DMS114 treated with DMSO at 0.1 percent for 48 hours (cell line): ENCODE measurements around the gene CDSN.

Experiments used
- DNase-seq: peaks from one replicate; lab custom pipeline; 2025; ENCODE audit not compliant: unreplicated experiment; lab: John Stamatoyannopoulos, UW

The CDSN gene

DNA sequence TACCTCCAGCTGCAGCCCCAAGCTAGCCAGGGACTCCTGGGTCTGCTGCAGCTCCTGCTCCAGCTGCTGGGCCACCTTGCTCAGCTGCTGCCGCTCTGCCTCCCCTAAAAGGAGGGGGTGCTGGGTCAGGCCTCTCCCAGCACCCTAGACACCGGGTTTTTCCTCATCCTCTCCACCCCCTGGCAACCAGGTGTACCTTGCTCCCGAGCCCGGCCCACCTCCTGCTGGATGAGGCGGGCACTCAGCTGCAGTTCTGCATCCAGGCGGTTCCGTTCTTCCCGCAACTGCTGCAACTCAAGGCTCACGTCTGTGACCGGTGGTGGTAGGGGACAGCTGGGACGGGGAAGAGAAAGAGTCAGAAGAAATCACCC is 24.7 kb upstream of the CDSN start:
- no peak for DNase-seq

DNA sequence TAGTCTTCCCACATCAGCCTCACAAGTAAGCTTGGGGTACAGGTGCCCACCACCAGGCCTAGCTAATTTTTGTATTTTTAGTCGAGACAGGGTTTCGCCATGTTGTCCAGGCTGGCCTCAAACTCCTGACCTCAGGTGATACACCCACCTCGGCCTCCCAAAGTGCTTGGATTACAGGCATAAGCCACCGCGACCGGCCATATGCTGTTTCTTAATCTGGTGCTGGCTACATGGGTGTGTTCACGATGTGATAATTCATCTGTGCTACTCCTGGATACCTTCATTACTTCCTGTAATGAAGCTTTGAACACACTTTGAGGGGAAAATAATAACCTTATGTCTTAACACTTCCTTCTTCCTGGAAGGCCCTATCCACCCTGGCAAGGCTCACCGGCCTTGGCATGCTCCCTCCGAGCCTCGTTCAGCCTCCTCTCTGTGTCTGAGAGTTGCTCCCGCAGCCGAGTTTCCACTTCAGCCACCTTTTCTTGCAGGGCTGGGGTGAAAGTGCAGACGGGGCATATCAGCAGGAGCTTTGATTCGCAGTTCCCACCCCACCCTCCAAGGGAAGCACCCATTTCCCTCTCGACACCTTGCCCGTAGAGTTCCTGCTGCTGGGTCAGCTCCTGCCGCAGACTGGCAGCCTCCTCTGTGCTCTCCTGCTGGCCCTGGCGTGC is 24.2 kb upstream of the CDSN start:
- DNase-seq = no peak

DNA sequence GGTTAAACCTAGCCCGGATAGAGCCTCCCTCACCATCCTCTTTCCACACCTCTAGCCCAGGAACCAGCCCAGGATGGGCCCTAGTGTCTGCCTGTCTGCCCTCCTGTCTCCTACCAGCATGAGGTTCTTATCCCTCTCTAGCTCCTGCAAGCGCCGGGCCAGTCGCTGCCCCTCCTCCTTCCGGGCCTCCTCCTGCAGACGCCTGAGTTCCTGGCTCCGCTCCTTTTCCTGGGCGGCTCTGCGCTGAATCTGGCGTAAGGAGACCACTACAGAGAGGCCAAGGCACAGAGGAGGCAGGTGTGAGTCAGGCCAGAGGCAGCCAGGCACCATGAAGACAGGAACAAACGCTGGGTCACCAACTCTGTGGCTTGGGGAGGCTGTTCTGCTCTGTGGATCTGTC is 22.9 kb upstream of the CDSN start:
- DNase-seq = no peak

DNA sequence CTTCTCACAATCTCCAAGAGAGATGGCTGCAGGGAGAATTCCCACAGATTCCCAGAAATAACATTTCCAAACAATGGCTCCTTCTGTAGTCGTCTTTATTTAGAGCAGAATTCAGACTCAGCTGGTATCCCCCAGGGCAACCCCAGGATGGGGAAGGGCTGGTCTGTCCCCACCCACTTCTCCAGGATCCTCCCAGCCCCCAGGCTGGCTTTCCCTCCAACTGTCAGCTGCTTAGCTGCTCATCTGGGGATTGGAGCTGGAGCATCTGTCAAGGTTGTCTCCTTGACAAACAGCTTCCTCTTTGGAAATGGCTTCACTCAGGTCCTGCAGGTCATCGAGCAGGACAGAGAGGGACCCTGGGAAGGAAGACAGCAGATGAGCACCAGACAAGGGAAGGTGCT is 22.1 kb upstream of the CDSN start:
- no peak for DNase-seq

DNA sequence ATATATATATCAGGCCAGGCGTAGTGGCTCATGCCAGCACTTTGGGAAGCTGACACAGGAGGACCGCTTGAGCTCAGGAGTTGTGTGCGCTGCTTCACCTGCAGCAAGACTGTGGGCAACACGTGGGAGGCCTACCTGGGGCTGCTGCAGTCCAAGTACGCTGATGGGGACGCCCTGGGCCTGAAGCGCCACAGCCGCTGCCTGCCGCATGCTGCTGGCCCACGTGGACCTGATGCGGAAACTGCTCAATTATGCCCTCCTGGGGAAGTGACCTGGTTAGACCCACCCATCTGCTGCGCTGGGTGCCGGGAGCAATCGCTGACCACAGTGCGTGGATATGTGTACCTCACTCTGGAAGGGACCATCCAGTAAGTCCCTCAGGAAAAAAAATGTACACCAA is 20.4 kb upstream of the CDSN start:
- no peak for DNase-seq

DNA sequence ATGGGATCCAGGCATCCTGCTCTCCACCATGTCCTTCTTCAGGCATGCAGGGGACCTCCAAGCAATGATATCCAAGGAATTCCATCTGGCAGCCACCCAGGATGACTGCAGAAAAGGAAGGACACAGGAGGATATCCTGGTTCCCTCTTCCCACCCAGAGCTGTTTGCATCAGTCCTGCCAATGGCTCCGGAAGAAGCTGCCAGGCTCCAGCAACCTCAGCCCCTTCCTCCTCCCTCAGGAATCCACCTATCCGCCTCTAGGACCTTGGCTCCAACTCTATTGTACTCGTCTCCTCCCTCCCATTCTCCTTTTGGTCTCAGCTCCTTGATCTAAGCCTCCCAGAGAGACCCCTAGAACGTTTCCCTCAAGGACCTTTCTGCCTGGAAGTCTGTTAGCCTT is 19.4 kb upstream of the CDSN start:
- DNase-seq = no peak

DNA sequence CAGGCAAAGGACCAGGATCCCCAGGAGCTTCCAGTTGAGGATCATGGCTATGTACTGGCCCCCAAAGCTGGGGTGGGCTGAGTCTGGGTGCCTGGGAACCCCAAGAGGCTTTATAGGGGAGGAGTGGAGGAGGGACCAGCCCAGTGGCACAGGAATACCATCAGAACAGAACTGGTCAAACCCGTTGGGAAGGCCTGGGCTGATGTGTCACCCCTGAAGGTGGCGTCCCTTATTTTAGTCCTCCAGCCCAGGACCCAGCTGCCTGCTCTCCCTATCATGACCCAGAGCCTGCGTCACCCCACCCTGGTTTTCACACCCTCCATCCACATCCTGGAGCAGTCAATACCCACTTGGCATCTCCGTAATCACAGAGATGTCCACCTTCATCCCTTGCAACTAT is 18.7 kb upstream of the CDSN start, which contains the start of gene PSORS1C2:
Gene PSORS1C2, minus strand, starts transcription at position 85 of the 400 bp plus-strand sequence. Its CDS starts 40 bp downstream, at position 45.
- DNase-seq = no peak

DNA sequence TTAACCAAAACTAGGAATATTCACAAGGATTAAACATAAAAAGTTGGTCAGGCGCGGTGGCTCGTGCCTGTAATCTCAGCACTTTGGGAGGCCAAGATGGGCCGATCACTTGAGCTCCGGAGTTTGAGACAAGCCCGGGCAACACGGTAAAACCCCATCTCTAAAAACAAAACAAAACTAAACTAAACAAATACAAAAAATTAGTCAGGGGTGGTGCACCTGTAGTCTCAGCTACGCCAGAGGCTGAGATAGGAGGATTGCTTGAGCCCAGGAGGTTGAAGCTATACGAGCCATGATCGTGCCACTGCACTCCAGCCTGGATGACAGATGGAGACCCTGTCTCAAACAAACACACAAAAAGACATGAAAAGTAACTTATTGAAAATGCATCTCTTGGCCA is 15.5 kb upstream of the CDSN start:
- no peak for DNase-seq

DNA sequence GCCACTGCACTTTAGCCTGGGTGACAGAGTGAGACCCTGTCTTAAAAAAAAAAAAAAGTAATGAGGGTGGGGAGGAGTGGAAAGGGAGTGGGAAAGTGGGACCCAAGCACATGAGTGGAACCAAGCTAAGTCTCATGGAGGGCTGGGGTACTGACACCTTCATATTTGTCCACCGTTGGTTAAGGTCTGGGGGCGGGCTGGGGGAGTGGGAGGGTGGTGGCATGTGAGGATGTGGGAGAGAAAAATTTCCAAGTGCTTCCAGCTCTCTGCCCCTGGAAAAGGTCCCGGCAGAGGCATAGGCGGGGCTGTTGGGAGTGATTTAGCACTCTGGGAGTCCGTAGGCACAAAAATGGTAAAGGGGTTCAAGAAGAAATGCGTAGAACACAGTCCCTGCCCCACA is 12.6 kb upstream of the CDSN start:
- DNase-seq = no peak

DNA sequence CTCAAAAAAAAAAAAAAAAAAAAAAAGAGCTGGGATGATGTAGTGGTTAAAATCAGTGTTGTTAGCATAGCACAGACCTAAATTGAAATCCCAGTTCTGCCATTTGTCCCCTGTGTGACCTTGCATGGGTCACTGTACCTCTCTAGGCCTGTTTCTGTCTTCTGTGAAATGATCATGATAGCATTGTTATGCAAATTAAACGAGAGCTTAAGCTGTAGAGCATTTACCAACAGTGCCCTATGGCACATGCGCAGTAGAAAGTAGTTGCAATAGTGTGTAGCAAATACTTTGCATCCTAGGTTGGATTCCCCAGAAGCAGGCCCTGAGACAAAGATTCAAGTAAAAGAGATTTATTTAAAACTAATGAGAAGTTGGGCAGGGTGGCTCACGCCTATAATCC is 11.3 kb upstream of the CDSN start:
- no peak for DNase-seq

DNA sequence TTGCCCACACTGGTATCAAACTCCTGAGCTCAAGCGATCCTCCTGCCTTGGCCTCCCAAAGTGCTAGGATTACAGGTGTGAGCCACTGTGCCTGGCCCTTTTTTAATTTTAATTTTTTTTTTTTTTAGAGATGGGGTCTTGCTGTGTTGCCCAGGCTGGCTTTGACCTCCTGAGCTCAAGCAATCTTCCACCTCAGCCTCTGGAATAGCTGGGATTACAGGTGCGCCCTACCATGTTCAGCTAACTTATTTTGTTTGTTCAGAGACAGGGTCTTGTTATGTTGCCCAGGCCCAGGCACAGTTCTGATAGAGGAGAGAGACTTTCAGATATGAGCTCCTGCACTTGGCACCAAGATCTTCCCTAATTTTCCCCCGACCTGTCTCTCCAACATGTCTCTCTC is 10.5 kb upstream of the CDSN start:
- DNase-seq = no peak

DNA sequence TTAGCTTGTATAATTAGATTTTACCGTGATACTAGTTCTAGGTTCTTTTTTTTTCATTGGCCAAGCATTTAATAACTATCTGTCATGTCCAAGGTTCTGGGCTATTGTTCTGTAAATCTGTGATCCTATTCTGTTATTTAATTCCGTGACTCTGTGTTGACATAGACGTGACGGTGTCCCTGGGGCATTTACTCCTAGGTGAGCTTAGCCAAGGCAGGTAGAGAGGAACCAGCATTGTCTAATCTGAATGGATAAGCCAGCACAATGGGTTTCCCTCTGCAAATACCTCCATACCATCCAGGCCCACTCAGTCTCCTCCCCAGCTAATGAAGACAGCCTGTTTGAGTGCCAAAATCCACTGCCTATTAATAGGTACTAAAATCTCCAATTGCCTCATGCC is 8.9 kb upstream of the CDSN start:
- no peak for DNase-seq

DNA sequence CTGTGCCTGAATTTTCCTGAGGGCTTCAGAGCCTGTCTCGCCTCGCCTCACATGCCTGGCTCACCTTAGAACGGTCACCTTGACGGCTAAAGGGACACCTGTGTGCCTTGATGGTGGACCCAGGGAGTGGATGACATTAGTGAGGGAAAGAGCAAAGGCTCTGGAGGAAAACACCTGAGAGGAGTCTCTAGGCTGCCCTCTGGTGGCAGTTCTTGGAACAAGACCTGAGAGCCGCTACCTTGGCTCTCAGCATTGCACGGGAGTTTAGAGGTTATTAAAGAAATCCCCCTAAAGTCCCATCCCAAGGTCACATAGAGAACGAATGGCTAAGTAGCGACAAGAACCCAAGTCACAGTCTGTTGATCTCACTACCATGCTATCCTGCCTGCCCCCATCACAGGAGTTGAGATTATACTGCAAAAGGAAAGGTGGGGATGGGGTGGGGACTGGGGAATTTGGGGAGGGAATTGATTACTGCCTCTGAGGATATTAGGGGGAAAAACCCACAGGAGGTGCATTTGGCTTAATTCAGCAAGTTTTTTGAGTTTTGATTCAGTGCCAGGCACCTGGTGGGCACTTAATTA is 7.9 kb upstream of the CDSN start:
- no peak for DNase-seq

DNA sequence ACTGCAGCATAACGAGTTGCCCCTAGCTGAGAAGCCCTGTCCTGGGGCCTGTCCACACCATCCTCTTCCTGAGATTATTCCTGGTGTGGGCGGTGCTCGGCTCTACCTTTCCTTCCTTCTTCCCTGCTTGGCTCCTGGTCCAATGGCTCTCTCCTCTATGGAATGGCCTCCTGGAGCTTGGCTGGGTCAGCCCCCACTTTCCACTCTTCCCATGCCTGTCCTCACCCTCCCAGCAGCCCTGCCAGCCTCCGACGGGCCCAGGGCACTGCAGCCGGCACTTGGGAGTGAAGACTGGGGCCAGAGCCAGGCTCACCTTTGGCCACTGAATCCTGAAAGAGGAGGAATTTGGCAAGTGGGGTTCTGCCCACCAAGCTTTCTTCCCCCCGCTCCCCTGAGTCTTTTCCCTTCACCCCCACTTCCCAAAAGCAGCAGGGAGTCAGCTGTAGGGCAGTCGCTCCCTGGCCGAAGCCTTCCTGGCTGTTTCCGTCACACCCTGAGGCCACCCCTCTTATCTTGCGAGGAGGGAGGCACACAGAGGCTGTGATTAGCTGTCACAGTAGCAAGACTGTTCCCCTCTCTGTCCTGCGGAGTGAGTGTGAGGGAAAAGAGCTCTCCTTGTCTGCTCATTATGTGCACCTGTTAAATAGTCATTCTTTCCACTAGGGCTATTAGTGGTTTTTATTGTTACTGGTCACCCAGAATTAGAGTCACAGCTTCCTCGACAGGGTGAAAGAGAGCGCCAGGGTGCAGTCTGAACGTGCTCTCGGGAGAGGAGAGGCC is 6.3 kb upstream of the CDSN start:
- DNase-seq = no peak

DNA sequence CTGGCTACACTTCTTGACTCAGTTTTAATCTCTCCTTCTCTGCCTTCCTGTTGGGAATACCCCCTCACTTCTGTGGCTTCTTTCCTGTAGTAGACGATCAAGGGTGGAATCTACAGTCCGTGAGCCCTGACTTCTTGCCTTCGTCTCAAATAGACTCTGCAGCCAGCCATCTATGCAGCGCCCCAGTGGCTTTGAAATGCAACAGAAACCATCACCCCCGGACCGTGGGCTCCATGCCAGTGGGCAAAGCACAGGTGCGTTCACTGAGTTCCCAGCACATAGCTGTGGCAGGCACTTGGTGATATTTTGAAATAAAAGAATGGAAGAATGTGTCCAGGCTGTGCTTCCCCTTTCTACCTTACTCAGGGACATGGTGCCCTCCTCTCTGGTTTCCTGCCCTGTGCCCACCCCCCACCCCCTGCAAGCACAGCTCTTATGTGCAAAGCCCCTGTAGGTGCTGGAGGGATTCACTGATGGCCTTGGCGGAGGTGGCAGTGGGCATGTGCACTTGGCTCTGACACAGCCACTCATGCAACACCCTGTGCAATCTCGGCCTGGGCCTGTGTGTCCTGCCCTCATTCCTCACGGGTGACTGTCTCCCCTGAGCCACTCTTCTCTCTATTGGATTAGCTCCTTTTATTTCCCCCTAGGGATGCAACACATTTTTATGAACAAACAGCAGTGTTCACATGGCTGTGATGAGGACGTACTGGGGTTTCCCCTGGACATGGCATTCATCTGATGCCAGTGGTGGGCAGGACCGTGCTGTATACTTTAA is 5.5 kb upstream of the CDSN start:
- DNase-seq = no peak

DNA sequence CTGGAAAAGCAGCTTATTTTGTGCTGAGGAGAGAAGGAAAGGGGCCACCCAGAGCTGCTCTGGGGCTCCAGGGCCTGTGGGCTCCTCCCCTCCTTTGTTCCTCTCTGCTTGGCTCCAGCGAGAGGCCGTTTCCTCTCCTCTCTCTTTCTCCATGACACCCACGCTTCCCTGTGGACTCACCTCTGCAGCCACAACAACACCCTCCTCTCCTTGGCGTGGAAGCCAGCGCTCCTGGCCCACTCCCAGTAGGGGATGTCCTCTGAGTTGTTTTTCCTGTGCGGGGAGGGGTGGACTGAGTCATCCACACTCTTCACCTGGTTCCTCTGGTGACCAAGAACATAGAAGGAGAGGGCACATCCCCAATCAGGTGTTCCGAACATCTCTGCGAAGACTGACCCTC is 4.9 kb upstream of the CDSN start:
- DNase-seq = no peak

DNA sequence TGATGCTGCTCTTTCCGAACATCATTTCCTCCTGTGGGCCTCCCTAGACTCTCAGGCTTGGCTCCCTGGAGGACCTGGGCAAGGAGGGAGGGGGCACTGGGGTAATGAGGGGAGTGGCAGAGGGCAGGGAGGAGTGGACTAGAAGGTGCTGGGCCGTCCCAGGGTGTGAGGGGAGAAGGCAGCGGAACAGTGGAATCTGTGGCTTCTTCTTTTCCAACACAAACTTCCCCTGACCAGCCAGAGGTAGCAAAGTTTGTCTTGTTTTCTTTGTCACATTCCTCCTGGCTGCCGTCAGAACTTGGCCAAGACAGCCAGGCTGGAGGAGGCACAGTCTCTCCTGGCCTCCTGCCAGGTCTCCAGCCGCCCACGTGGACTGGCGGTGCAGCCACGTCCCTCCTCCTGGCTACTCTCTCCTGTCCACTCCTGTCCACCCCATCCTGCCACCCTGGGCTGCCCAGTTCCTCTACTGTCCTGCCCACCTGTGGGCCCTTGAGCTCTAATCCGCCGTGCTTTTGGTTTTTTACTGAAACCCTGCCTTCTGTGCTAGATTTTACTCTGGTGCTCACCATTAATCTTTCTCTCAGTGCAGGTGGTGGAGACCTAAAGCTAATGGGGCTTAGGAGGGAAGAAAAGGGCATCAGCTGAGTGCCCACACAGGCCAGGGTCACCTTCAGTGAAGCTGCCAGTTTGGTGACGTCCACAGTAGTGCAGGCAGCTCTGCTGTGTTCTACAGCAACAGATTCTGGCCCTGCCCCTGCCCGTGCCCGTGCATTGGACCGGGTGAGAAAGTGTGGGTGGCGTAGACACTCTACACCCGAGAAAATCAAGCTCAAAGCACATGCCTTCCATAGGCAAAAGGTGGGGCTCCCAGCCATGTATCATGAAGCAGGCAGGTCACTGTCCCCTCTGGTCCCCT is 2.8 kb upstream of the CDSN start:
- DNase-seq = no peak

DNA sequence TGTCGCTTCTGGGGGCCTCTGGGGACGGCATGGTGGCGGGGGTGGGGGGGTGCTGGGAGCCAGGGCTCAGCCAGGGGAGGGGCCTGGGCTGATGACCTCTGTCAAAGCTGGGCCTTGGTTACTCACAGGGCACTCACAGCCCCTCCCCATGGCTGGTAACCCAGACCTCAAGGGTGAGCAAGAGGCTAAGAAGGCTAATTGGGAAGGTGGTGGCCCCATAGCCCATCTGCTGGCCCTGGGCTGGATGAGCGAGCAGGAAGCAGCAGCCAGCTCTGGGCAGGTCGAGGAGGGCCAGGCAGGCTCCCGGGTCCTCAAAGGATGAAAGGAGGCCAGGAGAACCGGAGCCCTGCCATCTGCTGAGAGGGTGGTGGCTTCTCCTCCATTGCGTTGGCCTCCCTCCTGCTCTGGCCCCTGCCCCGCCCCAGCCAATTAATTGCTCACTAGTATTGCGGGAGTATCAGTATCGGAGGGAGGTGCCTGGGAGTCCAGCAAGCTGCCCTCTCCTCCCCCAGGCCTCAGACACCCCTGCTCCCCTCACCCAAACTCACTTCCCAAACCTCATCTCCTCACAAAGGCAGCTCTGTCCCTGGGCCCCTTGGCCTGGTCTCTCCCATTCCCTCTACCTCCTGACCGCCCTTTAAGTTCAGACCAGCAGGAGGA is 1.0 kb upstream of the CDSN start:
- no peak for DNase-seq

DNA sequence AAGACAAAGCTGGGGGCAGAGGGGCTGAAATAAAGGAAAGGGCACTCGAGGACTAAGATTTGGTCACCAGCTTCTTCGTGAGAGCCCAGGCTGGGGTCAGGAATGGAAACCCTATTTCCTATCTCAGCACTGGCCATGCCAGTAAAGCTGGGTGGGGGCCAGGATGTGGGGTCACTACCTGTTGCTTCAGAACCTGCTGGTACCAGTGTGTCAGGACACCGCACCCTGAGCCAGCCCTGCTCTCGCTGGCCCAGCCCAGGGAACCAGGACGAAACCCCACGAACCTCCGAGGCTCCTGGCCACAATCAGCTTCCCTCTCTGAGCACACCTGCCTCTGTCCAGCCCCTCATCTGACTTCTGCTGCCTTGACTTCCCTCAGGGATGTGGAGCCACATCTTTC is 2.1 kb downstream of the CDSN start:
- no peak for DNase-seq
